DMS114 treated with DMSO at 0.1 percent for 48 hours (cell line): ENCODE data around the gene CHFR.
"Not testable (repeated sequence)": the region's sequence is repeated elsewhere in the genome, so short reads cannot be mapped to it uniquely, and the experiment has no call there.

Source experiments
- DNase-seq: peaks from one replicate; lab custom pipeline; 2025; ENCODE audit not compliant: unreplicated experiment; lab: John Stamatoyannopoulos, UW

The CHFR gene

GRCh38 chr12:132841151-132841550, 46.3 kb downstream of the CHFR start:
- DNase-seq, result no peak

GRCh38 chr12:132840536-132840935, 46.9 kb downstream of the CHFR start:
- DNase-seq, result no peak

- DNase-seq, result no peak
These were observed 47.7 kb downstream of the CHFR start for GRCh38 chr12:132839558-132840235.

- DNase-seq, result no peak
These were observed 48.9 kb downstream of the CHFR start for GRCh38 chr12:132838410-132839080.

- no peak for DNase-seq
These were observed 49.6 kb downstream of the CHFR start for GRCh38 chr12:132837693-132838409.

GRCh38 chr12:132836795-132837331, 50.5 kb downstream of the CHFR start:
- no peak for DNase-seq

- DNase-seq, result not testable (repeated sequence)
These were observed 51.2 kb downstream of the CHFR start for GRCh38 chr12:132836230-132836629.

- no peak for DNase-seq
These were observed 52.1 kb downstream of the CHFR start for GRCh38 chr12:132835076-132836025.

GRCh38 chr12:132834181-132834711, 53.2 kb downstream of the CHFR start:
- DNase-seq, result no peak

GRCh38 chr12:132833341-132833740, 54.1 kb downstream of the CHFR start:
- no peak for DNase-seq

GRCh38 chr12:132831771-132832170, 55.6 kb downstream of the CHFR start:
- DNase-seq, result no peak

GRCh38 chr12:132828706-132829534, 58.5 kb downstream of the CHFR start, which contains the start of gene GOLGA3:
Gene GOLGA3 (minus strand): TSS chr12:132828869. CDS start chr12:132822128, 6,741 bp downstream.
- peak; percentile 69 for DNase-seq

GRCh38 chr12:132827763-132828703, 59.4 kb downstream of the CHFR start:
- DNase-seq, result no peak

- no peak for DNase-seq
These were observed 61.5 kb downstream of the CHFR start for GRCh38 chr12:132825861-132826260.

GRCh38 chr12:132825089-132825488, 62.3 kb downstream of the CHFR start:
- DNase-seq, result no peak

- no peak for DNase-seq
These were observed 63.4 kb downstream of the CHFR start for GRCh38 chr12:132824053-132824452.

GRCh38 chr12:132818562-132818961, 68.8 kb downstream of the CHFR start:
- no peak for DNase-seq

- no peak for DNase-seq
These were observed 73.2 kb downstream of the CHFR start for GRCh38 chr12:132814232-132814631.
